GM21825 (cell line): ENCODE results near the gene OLA1.

ENCODE experiments used
- ATAC-seq: cut with Tn5 transposase; IDR thresholded peaks from one replicate; pipeline ENCODE4 v1.9.1; 2021; ENCODE audit warnings: mild to moderate bottlenecking, moderate library complexity; ENCODE audit not compliant: unreplicated experiment

OLA1 gene

GRCh38 chr2:174072069-174072468 is 176.3 kb downstream of the OLA1 start:
- no peak for ATAC-seq

- no peak for ATAC-seq
Measured at GRCh38 chr2:174071321-174071720, 177.0 kb downstream of the OLA1 start.

- no peak for ATAC-seq
Measured at GRCh38 chr2:174070281-174070680, 178.1 kb downstream of the OLA1 start.

GRCh38 chr2:174067815-174068214 is 180.5 kb downstream of the OLA1 start:
- no peak for ATAC-seq

- ATAC-seq = no peak
Measured at GRCh38 chr2:174066871-174067270, 181.5 kb downstream of the OLA1 start.

- ATAC-seq = no peak
Measured at GRCh38 chr2:174063492-174064092, 184.7 kb downstream of the OLA1 start.

- ATAC-seq = no peak
Measured at GRCh38 chr2:174062934-174063333, 185.4 kb downstream of the OLA1 start.

GRCh38 chr2:174059884-174060244 is 188.5 kb downstream of the OLA1 start:
- no peak for ATAC-seq

- no peak for ATAC-seq
Measured at GRCh38 chr2:174059178-174059883, 189.0 kb downstream of the OLA1 start.

GRCh38 chr2:174058456-174058855 is 189.9 kb downstream of the OLA1 start:
- ATAC-seq = no peak

GRCh38 chr2:174058026-174058425 is 190.3 kb downstream of the OLA1 start:
- ATAC-seq = no peak

GRCh38 chr2:174054926-174055325 is 193.4 kb downstream of the OLA1 start:
- ATAC-seq = no peak

- ATAC-seq = no peak
Measured at GRCh38 chr2:174053355-174054151, 194.8 kb downstream of the OLA1 start.

- ATAC-seq = no peak
Measured at GRCh38 chr2:174052584-174052976, 195.8 kb downstream of the OLA1 start.

GRCh38 chr2:174051741-174052583 is 196.4 kb downstream of the OLA1 start:
- ATAC-seq = no peak

- ATAC-seq = no peak
Measured at GRCh38 chr2:174051068-174051467, 197.3 kb downstream of the OLA1 start.

- ATAC-seq = no peak
Measured at GRCh38 chr2:174049895-174050294, 198.4 kb downstream of the OLA1 start.

GRCh38 chr2:174048243-174048642 is 200.1 kb downstream of the OLA1 start:
- no peak for ATAC-seq

- ATAC-seq = no peak
Measured at GRCh38 chr2:174047746-174048145, 200.6 kb downstream of the OLA1 start.

GRCh38 chr2:174046172-174046571 is 202.2 kb downstream of the OLA1 start:
- no peak for ATAC-seq

GRCh38 chr2:174044556-174044955 is 203.8 kb downstream of the OLA1 start:
- no peak for ATAC-seq
